Stimulated activated CD8-positive, alpha-beta memory T cell treated with anti-CD3 and anti-CD28 coated beads, Interleukin-2, amount 100 ng/mL, for 1 hour (primary cell): ENCODE data around the gene SLC25A38.
"Not testable (repeated sequence)": the region's sequence is repeated elsewhere in the genome, so short reads cannot be mapped to it uniquely, and the experiment has no call there.

ENCODE experiments used
- DNase-seq, 2 donors: peaks; one replicate each; pipeline ENCODE4 v3.0.0-alpha.2; 2020; ENCODE audit warnings: low read depth in 2 of 2

The SLC25A38 gene

GRCh38 chr3:39383045-39383880 lies at the start of gene SLC25A38:
TSS of gene SLC25A38 (plus strand) at chr3:39383370. CDS start at chr3:39383725, 355 bp downstream.
- peak; percentile 50 to 63 for DNase-seq

GRCh38 chr3:39333607-39334006 lies 49.6 kb upstream of the SLC25A38 start:
- no peak for DNase-seq

GRCh38 chr3:39334205-39334604 lies 49.0 kb upstream of the SLC25A38 start:
- DNase-seq: no peak

- DNase-seq: no peak
Measured at GRCh38 chr3:39338201-39338600, 45.0 kb upstream of the SLC25A38 start.

- DNase-seq: no peak
Measured at GRCh38 chr3:39339086-39339485, 44.1 kb upstream of the SLC25A38 start.

- DNase-seq: no peak
Measured at GRCh38 chr3:39343076-39343717, 40.0 kb upstream of the SLC25A38 start.

GRCh38 chr3:39343760-39344159 lies 39.4 kb upstream of the SLC25A38 start:
- no peak for DNase-seq

- no peak for DNase-seq
Measured at GRCh38 chr3:39344746-39345344, 38.3 kb upstream of the SLC25A38 start.

- DNase-seq: no peak
Measured at GRCh38 chr3:39346785-39347585, 36.2 kb upstream of the SLC25A38 start.

- DNase-seq: no peak
Measured at GRCh38 chr3:39347586-39347876, 35.6 kb upstream of the SLC25A38 start.

GRCh38 chr3:39349080-39349479 lies 34.1 kb upstream of the SLC25A38 start:
- DNase-seq: no peak

- DNase-seq: no peak
Measured at GRCh38 chr3:39350714-39351113, 32.5 kb upstream of the SLC25A38 start.

- DNase-seq: not testable (repeated sequence)
Measured at GRCh38 chr3:39351134-39351533, 32.0 kb upstream of the SLC25A38 start.

- DNase-seq: not testable (repeated sequence)
Measured at GRCh38 chr3:39353168-39353927, 29.8 kb upstream of the SLC25A38 start.

- no peak for DNase-seq
Measured at GRCh38 chr3:39358333-39358732, 24.8 kb upstream of the SLC25A38 start.

- peak in 1 of 2 donors; percentile 15 for DNase-seq
Measured at GRCh38 chr3:39361252-39361927, 21.8 kb upstream of the SLC25A38 start.

- no peak for DNase-seq
Measured at GRCh38 chr3:39362192-39362591, 21.0 kb upstream of the SLC25A38 start.

GRCh38 chr3:39362812-39363211 lies 20.4 kb upstream of the SLC25A38 start:
- no peak for DNase-seq

- DNase-seq: not testable (repeated sequence)
Measured at GRCh38 chr3:39370450-39370849, 12.7 kb upstream of the SLC25A38 start.

GRCh38 chr3:39372833-39373232 lies 10.3 kb upstream of the SLC25A38 start:
- DNase-seq: no peak
